ENCODE measurements around the gene RNF40. TPM values are rescaled to one million over a fixed set of nuclear protein-coding genes. Genes with fewer than 3 reads are reported as not detected.

Gene RNF40
- total RNA-seq, 2 experiments from 2014 or later = 94.7 to 105 TPM

DNA sequence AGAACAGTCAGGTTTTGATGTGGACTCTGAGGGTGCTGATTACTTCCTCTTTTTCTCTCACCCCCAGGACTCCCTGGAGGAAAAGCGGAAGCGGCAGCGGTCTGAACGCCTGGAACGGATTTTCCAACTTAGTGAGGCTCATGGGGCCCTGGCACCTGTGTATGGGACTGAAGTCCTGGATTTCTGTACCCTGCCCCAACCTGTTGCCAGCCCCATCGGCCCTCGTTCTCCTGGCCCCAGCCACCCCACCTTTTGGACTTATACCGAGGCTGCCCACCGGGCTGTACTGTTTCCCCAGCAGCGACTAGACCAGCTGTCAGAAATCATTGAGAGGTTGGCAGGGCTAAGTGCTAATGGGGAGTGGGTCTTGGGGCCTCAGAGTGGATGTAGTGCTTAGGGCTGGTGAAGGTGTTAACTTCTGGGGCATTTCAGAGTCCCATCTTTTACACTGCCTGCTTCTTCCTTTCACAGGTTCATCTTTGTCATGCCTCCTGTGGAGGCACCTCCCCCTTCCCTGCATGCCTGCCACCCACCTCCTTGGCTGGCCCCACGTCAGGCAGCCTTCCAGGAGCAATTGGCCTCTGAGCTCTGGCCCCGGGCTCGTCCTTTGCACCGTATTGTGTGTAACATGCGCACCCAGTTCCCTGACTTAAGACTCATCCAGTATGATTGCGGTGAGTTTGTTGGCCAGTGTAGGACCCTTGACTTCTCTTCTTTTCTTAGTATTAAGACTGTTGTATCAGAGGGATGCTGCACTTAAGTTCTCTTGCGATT is 33.0 kb upstream of the RNF40 start:
- Mint-ChIP-seq H3K9me3 (no peaks in the 10 kb centered on the region), H3K27me3 (no peaks in the 10 kb centered on the region), H3K4me3 (no peak overlapping the region), H3K4me1 (peaks cover 6% of the 10 kb centered on the region), H3K27ac (peak overlapping the region; percentile 45), H3K36me3 (peaks cover 30% of the 10 kb centered on the region)
- DNase-seq = no peak
- ATAC-seq (ENCODE audit: low read depth) = no peak
- POLR2A ChIA-PET = no interaction called here

- no peaks in the 10 kb centered on the region for H3K27me3 Mint-ChIP-seq
- H3K36me3 Mint-ChIP-seq = peaks cover 27% of the 10 kb centered on the region
- ATAC-seq (ENCODE audit: low read depth) = no peak
- POLR2A ChIA-PET = interaction anchor here (1.7 kb wide), 1 partner anchor 20 kb away, joined by 3 read pairs; no protein-coding TSS in a partner anchor
- H3K9me3 Mint-ChIP-seq = no peaks in the 10 kb centered on the region
- no peak overlapping the region for H3K4me3 Mint-ChIP-seq
- no peak overlapping the region for H3K27ac Mint-ChIP-seq
- no peak for DNase-seq
- H3K4me1 Mint-ChIP-seq = no peaks in the 10 kb centered on the region
Measured at GRCh38 chr16:30731411-30731810, 30.7 kb upstream of the RNF40 start.

- POLR2A ChIA-PET = interaction anchor here (1.5 kb wide), 1 partner anchor 10 kb away, joined by 5 read pairs; no protein-coding TSS in a partner anchor
- Mint-ChIP-seq H3K27ac (no peak overlapping the region), H3K4me1 (peaks cover 3% of the 10 kb centered on the region), H3K9me3 (no peaks in the 10 kb centered on the region), H3K36me3 (peaks cover 27% of the 10 kb centered on the region), H3K4me3 (no peak overlapping the region), H3K27me3 (no peaks in the 10 kb centered on the region)
- no peak for ATAC-seq (ENCODE audit: low read depth)
- DNase-seq = no peak
Measured at GRCh38 chr16:30736995-30737793, 24.9 kb upstream of the RNF40 start.

DNA sequence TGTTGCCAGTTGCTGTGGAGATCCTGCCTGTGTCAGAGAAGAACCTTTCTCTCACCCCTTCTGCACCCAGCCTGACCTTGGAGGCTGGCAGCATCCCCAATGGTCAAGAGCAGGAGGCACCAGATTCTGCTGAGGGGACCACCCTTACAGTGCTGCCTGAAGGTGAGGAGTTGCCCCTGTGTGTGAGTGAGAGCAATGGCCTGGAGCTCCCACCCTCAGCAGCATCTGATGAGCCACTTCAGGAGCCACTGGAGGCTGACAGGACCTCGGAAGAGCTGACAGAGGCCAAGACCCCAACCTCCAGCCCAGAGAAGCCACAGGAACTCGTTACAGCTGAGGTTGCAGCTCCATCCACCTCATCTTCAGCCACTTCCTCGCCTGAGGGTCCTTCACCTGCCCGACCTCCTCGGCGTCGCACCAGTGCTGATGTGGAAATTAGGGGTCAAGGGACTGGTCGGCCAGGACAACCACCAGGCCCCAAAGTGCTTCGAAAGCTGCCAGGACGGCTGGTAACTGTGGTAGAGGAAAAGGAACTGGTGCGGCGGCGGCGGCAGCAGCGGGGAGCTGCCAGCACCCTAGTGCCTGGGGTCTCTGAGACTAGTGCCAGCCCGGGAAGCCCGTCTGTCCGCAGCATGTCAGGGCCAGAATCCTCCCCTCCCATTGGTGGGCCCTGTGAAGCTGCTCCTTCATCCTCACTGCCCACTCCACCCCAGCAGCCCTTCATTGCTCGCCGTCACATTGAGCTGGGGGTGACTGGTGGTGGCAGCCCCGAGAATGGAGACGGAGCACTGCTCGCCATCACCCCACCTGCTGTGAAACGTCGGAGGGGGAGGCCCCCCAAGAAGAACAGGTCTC is 24.1 kb upstream of the RNF40 start:
- Mint-ChIP-seq H3K4me3 (no peak overlapping the region), H3K36me3 (peaks cover 24% of the 10 kb centered on the region), H3K27me3 (no peaks in the 10 kb centered on the region), H3K9me3 (no peaks in the 10 kb centered on the region), H3K4me1 (peaks cover 3% of the 10 kb centered on the region), H3K27ac (no peak overlapping the region)
- POLR2A ChIA-PET = interaction anchor here (1.3 to 1.5 kb wide), 2 partner anchors 10 kb away, joined by 4 to 5 read pairs; partner anchors contain the start of gene PHKG2
- DNase-seq = no peak
- no peak for ATAC-seq (ENCODE audit: low read depth)

GRCh38 chr16:30738984-30739951 is 22.9 kb upstream of the RNF40 start:
- POLR2A ChIA-PET = interaction anchor here (1.3 kb wide), 1 partner anchor 9 kb away, joined by 4 read pairs; the partner anchor contains the start of gene PHKG2
- no peak for DNase-seq
- peaks cover 18% of the 10 kb centered on the region for H3K36me3 Mint-ChIP-seq
- H3K27ac Mint-ChIP-seq = peak overlapping the region; percentile 63
- no peaks in the 10 kb centered on the region for H3K9me3 Mint-ChIP-seq
- H3K27me3 Mint-ChIP-seq = no peaks in the 10 kb centered on the region
- H3K4me3 Mint-ChIP-seq = no peak overlapping the region
- peaks cover 3% of the 10 kb centered on the region for H3K4me1 Mint-ChIP-seq
- ATAC-seq (ENCODE audit: low read depth) = no peak

- ATAC-seq (ENCODE audit: low read depth) (no peak), DNase-seq (no peak)
- Mint-ChIP-seq H3K27ac (peak overlapping the region; percentile 3), H3K36me3 (peaks cover 21% of the 10 kb centered on the region), H3K27me3 (no peaks in the 10 kb centered on the region), H3K9me3 (no peaks in the 10 kb centered on the region), H3K4me3 (no peak overlapping the region), H3K4me1 (peaks cover 3% of the 10 kb centered on the region)
- POLR2A ChIA-PET = no interaction called here
Measured at GRCh38 chr16:30740364-30741251, 21.5 kb upstream of the RNF40 start.

DNA sequence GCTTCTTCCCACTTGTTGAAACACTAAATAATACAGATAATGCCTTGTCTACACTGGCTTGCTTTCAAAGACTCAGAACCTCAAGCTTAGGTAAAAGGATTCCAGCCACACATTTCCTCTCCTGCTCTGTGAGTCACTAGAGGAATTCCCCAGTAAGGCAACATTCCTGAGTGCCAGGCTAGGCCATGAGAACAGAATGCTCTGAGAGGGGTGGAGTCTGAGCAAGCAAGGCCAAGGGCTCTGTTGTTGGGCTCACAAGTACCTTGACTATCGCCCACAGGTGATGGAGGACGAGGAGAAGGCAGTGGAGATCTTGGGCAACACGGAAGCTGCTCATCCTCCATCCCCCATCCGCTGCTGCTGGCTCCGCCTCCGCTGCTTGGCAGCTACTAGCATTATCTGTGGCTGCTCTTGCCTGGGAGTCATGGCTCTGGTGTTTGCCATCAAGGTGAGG is 20.6 kb upstream of the RNF40 start:
- DNase-seq (no peak), ATAC-seq (ENCODE audit: low read depth) (no peak)
- POLR2A ChIA-PET = no interaction called here
- Mint-ChIP-seq H3K27ac (no peak overlapping the region), H3K36me3 (peaks cover 17% of the 10 kb centered on the region), H3K4me3 (no peak overlapping the region), H3K4me1 (peaks cover 3% of the 10 kb centered on the region), H3K9me3 (no peaks in the 10 kb centered on the region), H3K27me3 (no peaks in the 10 kb centered on the region)

DNA sequence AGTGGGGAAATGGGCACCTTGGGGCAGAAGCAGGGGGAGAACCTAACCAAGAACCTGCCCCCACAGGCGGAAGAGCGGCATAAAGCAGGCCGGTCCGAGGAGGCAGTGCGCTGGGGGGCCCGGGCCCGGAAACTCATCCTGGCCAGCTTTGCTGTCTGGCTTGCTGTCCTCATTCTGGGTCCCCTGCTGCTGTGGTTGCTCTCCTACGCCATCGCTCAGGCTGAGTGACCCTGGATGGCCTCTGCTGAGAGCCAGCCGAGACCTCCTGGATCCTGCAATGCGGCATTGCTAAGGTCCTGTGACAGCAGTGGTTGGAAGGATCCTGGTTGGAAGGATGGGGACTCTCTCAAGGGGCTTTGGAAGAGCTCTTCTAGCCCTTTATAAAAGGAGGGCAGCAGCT is 18.4 kb upstream of the RNF40 start:
- H3K36me3 Mint-ChIP-seq = peaks cover 17% of the 10 kb centered on the region
- DNase-seq (no peak), ATAC-seq (ENCODE audit: low read depth) (no peak)
- no peaks in the 10 kb centered on the region for H3K27me3 Mint-ChIP-seq
- peak overlapping the region; percentile 5 for H3K27ac Mint-ChIP-seq
- H3K9me3 Mint-ChIP-seq = no peaks in the 10 kb centered on the region
- peaks cover 13% of the 10 kb centered on the region for H3K4me1 Mint-ChIP-seq
- POLR2A ChIA-PET = interaction anchor here (1.0 kb wide), 1 partner anchor 11 kb away, joined by 3 read pairs; no protein-coding TSS in a partner anchor
- no peak overlapping the region for H3K4me3 Mint-ChIP-seq

GRCh38 chr16:30744183-30744582 is 17.9 kb upstream of the RNF40 start:
- Mint-ChIP-seq H3K27me3 (no peaks in the 10 kb centered on the region), H3K27ac (no peak overlapping the region), H3K4me1 (peaks cover 15% of the 10 kb centered on the region), H3K9me3 (no peaks in the 10 kb centered on the region), H3K36me3 (peaks cover 19% of the 10 kb centered on the region), H3K4me3 (no peak overlapping the region)
- DNase-seq = no peak
- POLR2A ChIA-PET = interaction anchor here (1.0 kb wide), 1 partner anchor 12 kb away, joined by 3 read pairs; no protein-coding TSS in a partner anchor
- no peak for ATAC-seq (ENCODE audit: low read depth)

GRCh38 chr16:30745082-30745481 is 17.0 kb upstream of the RNF40 start:
- peaks cover 22% of the 10 kb centered on the region for H3K36me3 Mint-ChIP-seq
- H3K9me3 Mint-ChIP-seq = no peaks in the 10 kb centered on the region
- POLR2A ChIA-PET = no interaction called here
- peak overlapping the region; percentile 7 for H3K27ac Mint-ChIP-seq
- ATAC-seq (ENCODE audit: low read depth) (no peak), DNase-seq (no peak)
- H3K27me3 Mint-ChIP-seq = no peaks in the 10 kb centered on the region
- peaks cover 22% of the 10 kb centered on the region for H3K4me1 Mint-ChIP-seq
- no peak overlapping the region for H3K4me3 Mint-ChIP-seq

DNA sequence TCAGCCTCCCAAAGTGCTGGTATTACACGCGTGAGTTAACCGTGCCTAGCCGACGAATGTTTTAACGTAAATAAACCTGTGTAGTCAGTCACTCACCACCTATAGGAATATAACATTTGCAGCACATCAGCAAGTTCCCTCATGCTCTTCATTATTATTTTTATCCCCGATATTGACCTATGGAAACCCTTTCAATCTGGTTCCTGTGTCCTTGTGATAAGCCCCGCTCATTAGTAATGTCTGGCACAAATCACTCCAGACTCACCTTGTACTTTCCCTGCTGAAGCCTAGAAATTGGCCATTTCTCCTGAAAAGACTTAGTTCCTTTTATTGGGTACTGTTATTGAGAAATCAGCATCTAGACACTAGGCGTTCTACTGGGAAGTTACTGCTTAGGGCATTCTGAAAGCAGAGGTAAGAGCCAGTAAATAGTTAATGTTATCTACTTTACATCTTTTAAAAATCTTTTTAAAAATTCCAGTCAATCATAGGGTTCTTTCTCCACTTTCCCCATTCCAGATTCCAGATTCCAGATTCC is 15.4 kb upstream of the RNF40 start:
- H3K27ac Mint-ChIP-seq = peak overlapping the region; percentile 91
- no peak overlapping the region for H3K4me3 Mint-ChIP-seq
- POLR2A ChIA-PET = interaction anchor here (2.0 to 2.4 kb wide), 2 partner anchors 14 to 49 kb away, joined by 12 to 15 read pairs; partner anchors contain the start of genes CFAP119 and SRCAP
- H3K4me1 Mint-ChIP-seq = peaks cover 20% of the 10 kb centered on the region
- ATAC-seq (ENCODE audit: low read depth) (no peak), DNase-seq (no peak)
- no peaks in the 10 kb centered on the region for H3K9me3 Mint-ChIP-seq
- H3K36me3 Mint-ChIP-seq = peaks cover 23% of the 10 kb centered on the region
- no peaks in the 10 kb centered on the region for H3K27me3 Mint-ChIP-seq

Measured in activated naive CD8-positive, alpha-beta T cell treated with anti-CD3 and anti-CD28 coated beads, Interleukin-2, amount 10 ng/mL, durations not matched to agents 7 days and 5 days (primary cell).